ENCODE results near the gene PLCE1. TPM values are rescaled to one million over a fixed set of nuclear protein-coding genes. Genes with fewer than 3 reads are reported as not detected.

PLCE1 gene
- total RNA-seq, 4 donors from 2014 or later, result 4.1 to 17.0 (median 6.8) TPM

DNA sequence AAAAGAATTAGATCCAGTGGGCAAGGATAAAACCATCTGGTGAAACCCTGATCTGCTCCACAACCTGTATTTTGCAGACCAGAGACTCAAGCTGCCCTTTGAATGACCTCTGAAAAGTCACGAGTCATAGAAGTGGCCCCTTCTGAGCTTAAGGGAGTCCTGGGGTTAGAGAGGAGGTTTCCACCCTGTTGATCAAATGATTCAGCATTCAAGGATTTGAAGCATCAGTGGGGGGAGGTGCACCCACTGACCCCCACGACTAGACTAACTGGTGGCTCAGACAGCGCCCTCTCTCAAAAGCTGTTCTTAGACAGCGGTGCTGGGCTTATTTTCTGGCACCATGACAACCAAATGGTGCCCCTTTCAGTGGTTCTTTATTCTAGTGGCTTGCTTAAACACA, 44.3 kb downstream of the PLCE1 start:
- TF ChIP-seq, protein P1, sequence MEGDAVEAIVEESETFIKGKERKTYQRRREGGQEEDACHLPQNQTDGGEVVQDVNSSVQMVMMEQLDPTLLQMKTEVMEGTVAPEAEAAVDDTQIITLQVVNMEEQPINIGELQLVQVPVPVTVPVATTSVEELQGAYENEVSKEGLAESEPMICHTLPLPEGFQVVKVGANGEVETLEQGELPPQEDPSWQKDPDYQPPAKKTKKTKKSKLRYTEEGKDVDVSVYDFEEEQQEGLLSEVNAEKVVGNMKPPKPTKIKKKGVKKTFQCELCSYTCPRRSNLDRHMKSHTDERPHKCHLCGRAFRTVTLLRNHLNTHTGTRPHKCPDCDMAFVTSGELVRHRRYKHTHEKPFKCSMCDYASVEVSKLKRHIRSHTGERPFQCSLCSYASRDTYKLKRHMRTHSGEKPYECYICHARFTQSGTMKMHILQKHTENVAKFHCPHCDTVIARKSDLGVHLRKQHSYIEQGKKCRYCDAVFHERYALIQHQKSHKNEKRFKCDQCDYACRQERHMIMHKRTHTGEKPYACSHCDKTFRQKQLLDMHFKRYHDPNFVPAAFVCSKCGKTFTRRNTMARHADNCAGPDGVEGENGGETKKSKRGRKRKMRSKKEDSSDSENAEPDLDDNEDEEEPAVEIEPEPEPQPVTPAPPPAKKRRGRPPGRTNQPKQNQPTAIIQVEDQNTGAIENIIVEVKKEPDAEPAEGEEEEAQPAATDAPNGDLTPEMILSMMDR (IDR thresholded peaks at IDR 0.05; ENCODE audit: low read depth), result no peak

DNA sequence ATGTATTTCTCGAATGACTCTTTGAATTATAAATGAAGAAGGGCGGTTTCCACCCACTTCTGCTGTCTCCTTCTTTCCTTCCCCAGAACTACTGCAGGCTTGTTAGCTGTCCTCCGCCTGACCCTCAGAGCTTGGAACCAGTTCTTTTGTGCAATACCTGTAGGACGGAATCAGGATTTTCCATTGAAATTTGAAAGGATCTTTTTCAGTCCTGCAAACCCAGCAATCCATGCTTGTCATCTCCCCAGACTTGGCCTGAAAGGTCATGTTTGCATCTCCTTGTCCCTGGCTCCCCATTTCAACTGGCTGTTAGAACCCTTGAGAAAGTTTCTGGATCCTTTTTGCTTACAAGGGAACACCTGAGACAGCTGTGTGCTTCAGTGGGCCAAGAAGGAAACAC, 47.5 kb downstream of the PLCE1 start:
- TF ChIP-seq, protein P1 (IDR thresholded peaks at IDR 0.05; ENCODE audit: low read depth), result no peak

DNA sequence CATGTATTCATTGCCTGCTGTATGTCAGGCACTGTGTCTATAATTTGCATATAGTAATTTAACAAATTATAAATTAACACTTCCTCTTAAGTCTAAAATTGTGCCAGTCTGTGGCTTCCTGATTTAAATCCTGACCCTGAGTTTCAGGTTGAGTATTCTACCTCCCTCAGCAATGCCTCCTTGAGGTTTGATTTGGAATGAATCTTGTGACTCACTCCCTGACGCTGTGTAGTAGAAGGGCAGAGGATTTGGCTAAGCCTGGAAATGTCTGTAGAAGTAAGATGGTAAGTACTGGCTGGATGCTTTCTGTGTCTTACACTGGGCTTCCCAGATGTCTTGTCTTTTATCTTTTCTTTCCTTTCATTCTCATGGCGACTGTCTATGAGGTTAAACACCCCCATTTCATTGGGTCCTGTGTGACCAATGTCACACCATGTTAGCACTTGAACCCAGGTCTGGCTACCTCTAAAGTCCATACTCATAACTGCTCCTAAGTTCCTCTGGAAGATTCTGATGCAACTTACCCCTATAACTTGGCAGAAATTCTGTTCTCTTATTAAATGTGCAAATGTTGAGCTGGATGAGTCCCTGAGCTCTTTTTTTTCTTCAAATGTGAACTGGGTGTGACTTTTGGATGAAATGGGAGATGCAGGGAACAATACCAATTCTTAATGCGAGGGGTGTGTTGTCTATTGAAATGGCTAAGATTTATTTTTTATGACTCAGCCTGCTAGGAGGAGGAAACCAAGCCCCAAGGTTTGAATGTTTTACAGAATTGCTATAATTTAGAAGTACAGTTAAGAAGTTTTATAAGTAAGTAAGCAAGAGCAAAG, 48.5 kb downstream of the PLCE1 start:
- TF ChIP-seq, protein P1 (IDR thresholded peaks at IDR 0.05; ENCODE audit: low read depth), result no peak

DNA sequence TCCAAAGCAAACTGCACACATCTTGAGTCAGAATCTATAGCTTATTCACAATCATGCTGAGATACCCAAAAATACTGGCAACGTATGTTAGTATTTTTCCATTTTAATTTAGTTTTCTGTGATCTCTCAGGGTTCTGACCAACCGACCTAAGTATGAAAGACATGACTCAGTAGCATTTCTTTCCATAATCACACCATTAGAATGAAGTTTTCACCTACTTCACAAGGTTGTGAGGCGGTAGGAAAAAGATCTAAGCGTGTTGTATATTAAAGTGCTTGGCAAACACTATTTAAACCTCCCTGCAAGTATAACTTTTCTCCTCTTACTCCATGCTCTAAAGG, 49.1 kb downstream of the PLCE1 start:
- TF ChIP-seq, protein P1 (IDR thresholded peaks at IDR 0.05; ENCODE audit: low read depth), result no peak

Other genes starting within 250 kb of the PLCE1 start
- gene LGI1, start 236.0 kb upstream of the PLCE1 start, total RNA-seq, result under 1 TPM in 2 of 4 donors, not detected in 2; 0.66 to 0.68 TPM
- 1 to 10 TPM; 3.4 to 4.2 (median 3.8) TPM for gene SLC35G1, start 100.0 kb upstream of the PLCE1 start, total RNA-seq

Data from subcutaneous adipose tissue (tissue), 4 donors.